MCF 10A (cell line): ENCODE measurements around the gene NMBR. TPM values are rescaled to one million over a fixed set of nuclear protein-coding genes. Genes with fewer than 3 reads are reported as not detected.

ENCODE experiments used
- BruUV-seq: library from RNA; stranded (reverse); fragments of 400-500 nt; replicated peaks from 2 replicates; lab custom pipeline; 2021; lab: Mats Ljungman, UMichigan
- CTCF ChIA-PET: fragments of 300-600 bp; sonication (Branson Sonifier 250); formaldehyde crosslinking; extraction: SDS; loops from one replicate; lab custom pipeline; 2021; ENCODE audit warnings: antibody characterized with exemption, inconsistent platforms; lab: Yijun Ruan, JAX
- POLR2A ChIA-PET: fragments of 300-600, 350-650 bp; sonication (Branson Sonifier 250); formaldehyde crosslinking; extraction: SDS; loops from one replicate; lab custom pipeline; 2020; ENCODE audit warnings: antibody characterized with exemption, inconsistent platforms; lab: Yijun Ruan, JAX
- DNase-seq: peaks from one replicate; pipeline ENCODE4 v3.0.0-alpha.2; 2018; ENCODE audit not compliant: unreplicated experiment
- H3K27ac Mint-ChIP-seq: one replicate; pipeline ENCODE4 v1.8.0; 2022; ENCODE audit warnings: mild to moderate bottlenecking, low read depth, mixed read lengths; ENCODE audit not compliant: unreplicated experiment
- H3K27me3 Mint-ChIP-seq: one replicate; pipeline ENCODE4 v1.8.0; 2022; ENCODE audit warnings: mixed read lengths; ENCODE audit not compliant: insufficient read depth, unreplicated experiment
- H3K36me3 Mint-ChIP-seq: one replicate; pipeline ENCODE4 v1.8.0; 2022; ENCODE audit warnings: mild to moderate bottlenecking, moderate library complexity, mixed read lengths; ENCODE audit not compliant: insufficient read depth, unreplicated experiment
- H3K4me1 Mint-ChIP-seq: one replicate; pipeline ENCODE4 v1.8.0; 2022; ENCODE audit warnings: mixed read lengths; ENCODE audit not compliant: insufficient read depth, unreplicated experiment
- H3K4me3 Mint-ChIP-seq: one replicate; pipeline ENCODE4 v1.8.0; 2022; ENCODE audit warnings: mild to moderate bottlenecking, moderate library complexity, mixed read lengths; ENCODE audit not compliant: unreplicated experiment
- H3K9me3 Mint-ChIP-seq: one replicate; pipeline ENCODE4 v1.8.0; 2022; ENCODE audit warnings: mixed read lengths; ENCODE audit not compliant: unreplicated experiment
- CTCF ChIP-seq: fragments of 200-600 bp; IDR thresholded peaks from one replicate; pipeline ENCODE4 v1.8.0; 2022; ENCODE audit warnings: antibody characterized with exemption, mild to moderate bottlenecking; ENCODE audit not compliant: unreplicated experiment
- intact Hi-C: fragments of 100-400 bp; cut with micrococcal nuclease; formaldehyde crosslinking; loops from 2 replicates; pipeline ENCODE4 v1.14.1; 2022
- total RNA-seq: library from RNA; stranded (reverse); gene quantifications from 2 replicates; pipeline ENCODE4 v1.2.3, GENCODE V29; 2022

NMBR gene
- total RNA-seq, 1 experiment from 2014 or later = not detected

- Mint-ChIP-seq H3K4me1 (peaks cover 24% of the 10 kb centered on the region), H3K27me3 (no peaks in the 10 kb centered on the region), H3K36me3 (peaks cover 16% of the 10 kb centered on the region), H3K9me3 (no peaks in the 10 kb centered on the region), H3K4me3 (no peak overlapping the region), H3K27ac (no peak overlapping the region)
- intact Hi-C loops = no loop called here
- DNase-seq = no peak
- CTCF ChIA-PET = interaction anchor here (1.3 kb wide), 1 partner anchor 22 kb away, joined by 3 read pairs; no protein-coding TSS in a partner anchor
- TF ChIP-seq CTCF = no peak
- no TSS peak for BruUV-seq
- POLR2A ChIA-PET = interaction anchor here (1.9 to 2.1 kb wide), 2 partner anchors 10 to 19 kb away, joined by 5 to 6 read pairs; no protein-coding TSS in a partner anchor
Measured at GRCh38 chr6:142185641-142186040, 38.7 kb upstream of the NMBR start.

GRCh38 chr6:142184307-142184706, 37.4 kb upstream of the NMBR start:
- CTCF ChIA-PET = interaction anchor here (0.7 kb wide), 1 partner anchor 28 kb away, joined by 3 read pairs; no protein-coding TSS in a partner anchor
- no TSS peak for BruUV-seq
- POLR2A ChIA-PET = no interaction called here
- H3K9me3 Mint-ChIP-seq = no peaks in the 10 kb centered on the region
- H3K27ac Mint-ChIP-seq = no peak overlapping the region
- H3K4me1 Mint-ChIP-seq = peaks cover 24% of the 10 kb centered on the region
- H3K4me3 Mint-ChIP-seq = no peak overlapping the region
- intact Hi-C loops = no loop called here
- DNase-seq = no peak
- H3K27me3 Mint-ChIP-seq = no peaks in the 10 kb centered on the region
- H3K36me3 Mint-ChIP-seq = peaks cover 18% of the 10 kb centered on the region
- no peak for TF ChIP-seq CTCF

GRCh38 chr6:142183351-142183750, 36.4 kb upstream of the NMBR start:
- no peaks in the 10 kb centered on the region for H3K27me3 Mint-ChIP-seq
- ChIA-PET POLR2A (no interaction called here), CTCF (no interaction called here)
- intact Hi-C loops = no loop called here
- H3K4me3 Mint-ChIP-seq = no peak overlapping the region
- peaks cover 21% of the 10 kb centered on the region for H3K36me3 Mint-ChIP-seq
- BruUV-seq = no TSS peak
- no peaks in the 10 kb centered on the region for H3K9me3 Mint-ChIP-seq
- no peak for TF ChIP-seq CTCF
- H3K27ac Mint-ChIP-seq = no peak overlapping the region
- DNase-seq = no peak
- H3K4me1 Mint-ChIP-seq = peaks cover 24% of the 10 kb centered on the region

- ChIA-PET CTCF (no interaction called here), POLR2A (interaction anchor here (0.8 kb wide), 1 partner anchor 15 kb away, joined by 4 read pairs; no protein-coding TSS in a partner anchor)
- Mint-ChIP-seq H3K9me3 (no peaks in the 10 kb centered on the region), H3K36me3 (peaks cover 34% of the 10 kb centered on the region), H3K27me3 (no peaks in the 10 kb centered on the region), H3K27ac (no peak overlapping the region), H3K4me3 (no peak overlapping the region), H3K4me1 (peaks cover 18% of the 10 kb centered on the region)
- no TSS peak for BruUV-seq
- DNase-seq = no peak
- no peak for TF ChIP-seq CTCF
- intact Hi-C loops = no loop called here
Measured at GRCh38 chr6:142182004-142182403, 35.1 kb upstream of the NMBR start.
